Raji (cell line): Measurements from ENCODE around the gene ABCC11.

ENCODE experiments used
- POLR2A ChIP-seq: IDR thresholded peaks from 2 replicates; pipeline ENCODE4 v1.6.1; 2011; ENCODE audit warnings: low read depth, low read length, control low read depth; ENCODE audit not compliant: insufficient read depth

Gene ABCC11

GRCh38 chr16:48131201-48131935 is 116.0 kb downstream of the ABCC11 start:
- TF ChIP-seq POLR2A = no peak

- no peak for TF ChIP-seq POLR2A
Observed at GRCh38 chr16:48129926-48130325, 117.4 kb downstream of the ABCC11 start.

- no peak for TF ChIP-seq POLR2A
Observed at GRCh38 chr16:48128769-48129168, 118.6 kb downstream of the ABCC11 start.

DNA sequence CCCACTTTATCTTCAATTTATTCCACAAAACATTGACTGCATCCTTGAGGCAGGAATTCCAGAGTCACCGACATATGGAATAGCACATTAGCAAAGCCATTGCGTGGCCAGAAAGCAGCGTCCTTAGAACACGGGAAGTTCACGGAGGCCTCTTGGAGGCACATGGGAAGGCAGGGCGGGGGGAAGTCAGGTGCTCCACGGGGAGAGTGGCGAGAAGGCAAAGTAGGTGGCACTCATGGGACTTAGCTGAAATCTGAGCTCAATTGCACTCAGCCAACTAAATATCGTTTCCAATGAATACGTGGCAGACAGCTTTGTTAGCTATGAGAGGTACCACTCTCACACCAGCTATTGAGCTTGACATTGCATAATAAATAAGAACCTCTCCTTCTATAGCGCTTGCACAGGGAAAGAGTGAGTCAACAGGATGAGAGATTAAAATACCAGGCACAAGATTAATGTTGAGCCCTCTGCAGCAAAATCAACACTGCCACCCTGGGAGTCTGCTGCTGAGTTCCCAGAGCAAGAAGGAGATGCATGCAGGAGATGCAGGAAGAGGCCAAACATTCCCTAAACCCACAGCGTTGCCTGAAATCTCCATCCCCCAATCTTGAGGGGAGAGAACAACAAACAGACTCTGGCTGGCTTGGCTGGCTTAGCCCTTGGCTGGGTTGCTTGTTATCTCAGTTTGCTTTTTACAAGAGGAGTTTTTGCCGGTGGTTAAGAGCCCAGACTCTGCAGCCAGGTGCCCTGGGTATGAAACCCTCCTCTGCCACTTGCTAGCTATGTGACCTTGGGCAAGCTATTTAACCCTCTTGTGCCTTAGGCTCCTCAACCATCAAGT is 120.3 kb downstream of the ABCC11 start:
- no peak for TF ChIP-seq POLR2A

DNA sequence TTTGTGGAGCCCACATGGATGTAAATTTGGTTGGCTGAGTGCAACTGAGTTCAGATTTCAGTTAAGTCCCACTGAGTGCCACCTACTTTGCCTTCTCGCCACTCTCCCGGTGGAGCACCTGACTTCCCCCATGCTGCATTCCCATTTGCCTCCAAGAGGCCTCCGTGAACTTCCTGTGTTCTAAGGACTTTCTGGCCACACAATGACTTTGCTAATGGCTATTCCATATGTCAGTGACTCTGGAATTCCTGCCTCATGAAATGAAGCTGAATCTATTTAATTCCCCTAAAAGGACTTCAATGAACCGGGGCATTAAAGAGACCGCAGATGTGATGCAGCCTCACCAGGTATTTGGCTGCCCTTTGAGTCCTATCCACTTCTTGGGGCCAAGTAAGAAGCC is 121.5 kb downstream of the ABCC11 start:
- no peak for TF ChIP-seq POLR2A

- no peak for TF ChIP-seq POLR2A
Observed at GRCh38 chr16:48124266-48124665, 123.1 kb downstream of the ABCC11 start.

DNA sequence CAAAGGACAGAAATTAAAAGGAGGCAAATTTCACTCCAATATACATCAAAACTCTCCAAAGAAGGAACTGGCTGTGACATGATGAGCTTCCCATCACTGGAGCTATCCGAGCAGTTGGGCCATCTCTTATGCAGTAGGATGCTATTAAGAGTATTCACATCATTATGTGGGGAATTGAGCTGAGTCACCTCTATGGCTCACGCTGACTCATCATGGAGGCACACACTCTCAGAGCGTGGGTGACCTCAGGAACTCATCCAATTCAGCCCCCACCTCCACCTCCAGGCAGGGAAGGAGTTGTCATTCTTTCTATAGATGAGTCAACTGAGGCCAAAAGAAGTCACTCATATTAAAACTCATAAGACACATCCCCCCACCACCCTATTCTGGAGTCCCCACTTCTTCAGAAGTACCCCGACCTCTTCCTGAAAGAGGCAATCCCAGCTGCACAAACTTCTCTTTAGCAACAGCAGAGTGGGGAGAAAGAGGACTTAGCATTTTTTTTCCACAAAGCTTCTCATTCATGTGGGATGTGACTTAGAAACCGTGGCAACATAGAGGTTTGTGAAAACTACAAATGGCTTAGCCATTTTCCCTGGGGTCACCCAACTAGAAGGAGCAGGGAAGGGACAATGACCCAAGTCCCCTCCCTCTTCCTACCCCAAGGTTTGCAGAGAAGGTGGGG is 124.1 kb downstream of the ABCC11 start:
- no peak for TF ChIP-seq POLR2A

DNA sequence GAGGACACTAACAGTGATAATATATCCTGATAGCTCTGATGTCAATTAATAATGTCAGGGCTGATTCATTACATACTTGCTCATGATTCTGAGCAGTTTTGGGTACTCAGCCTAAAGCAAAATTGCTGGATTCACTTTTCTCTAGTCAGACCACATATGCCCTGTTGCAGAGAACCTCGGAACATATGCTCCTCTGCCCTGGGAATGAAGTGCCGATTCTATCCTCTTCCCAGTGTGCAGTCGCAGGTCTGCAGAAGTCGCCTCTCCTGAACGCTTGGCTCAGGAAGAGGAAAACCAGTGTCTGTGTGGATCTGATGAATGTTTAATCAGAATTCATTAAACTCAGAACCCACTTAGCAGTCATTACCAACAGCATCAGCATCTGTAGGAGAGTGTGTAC is 126.1 kb downstream of the ABCC11 start:
- no peak for TF ChIP-seq POLR2A

- no peak for TF ChIP-seq POLR2A
Observed at GRCh38 chr16:48118841-48119240, 128.5 kb downstream of the ABCC11 start.

DNA sequence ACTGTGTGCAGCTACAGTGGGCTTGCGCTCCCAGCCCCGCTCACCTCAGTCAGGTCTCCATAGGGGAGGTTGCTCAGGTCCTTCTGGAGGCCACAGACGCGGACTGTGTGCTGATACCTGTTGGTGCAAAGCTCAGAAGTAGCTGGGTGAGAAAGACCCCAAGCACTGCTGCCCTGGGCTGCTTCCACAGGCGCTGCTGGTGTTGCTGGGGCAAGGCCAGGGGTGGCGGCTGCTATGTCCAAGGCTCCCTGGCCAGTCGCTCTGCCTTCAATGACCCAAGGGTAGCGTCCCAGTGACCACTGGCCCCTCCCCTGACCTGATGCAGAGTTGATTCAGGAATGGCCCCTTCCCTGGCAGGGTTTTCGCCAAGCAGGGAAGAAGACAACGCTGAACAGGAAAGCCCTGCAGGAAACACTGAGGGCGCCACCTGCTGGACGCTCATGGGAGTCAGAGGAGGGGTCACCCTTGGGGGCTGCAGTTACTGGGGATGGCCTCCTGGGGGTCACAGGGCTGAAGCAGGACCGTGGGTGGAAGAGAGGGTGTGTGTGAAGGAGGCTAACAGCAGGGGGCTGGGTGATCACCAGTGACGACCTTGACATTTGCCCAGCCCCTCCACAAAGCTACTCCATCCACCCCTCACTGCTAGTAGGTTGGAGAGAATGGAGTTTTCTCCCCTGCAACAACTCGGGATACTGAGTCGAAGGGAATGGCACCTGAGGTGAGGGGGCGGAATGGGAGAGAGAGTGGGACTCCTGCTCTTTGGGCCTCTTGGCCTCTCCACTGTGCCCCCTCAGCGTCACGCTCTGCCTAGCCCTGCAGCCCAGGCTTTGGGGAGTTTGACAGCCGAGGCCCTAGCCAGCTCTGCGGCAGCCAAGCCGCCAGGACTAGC is 129.9 kb downstream of the ABCC11 start:
- no peak for TF ChIP-seq POLR2A
